ENCODE data around the gene ABCA7. TPM values are rescaled to one million over a fixed set of nuclear protein-coding genes. Genes with fewer than 3 reads are reported as not detected.
A peak's percentile ranks its signal among the peaks of the same experiment; 100 is the strongest.

Gene ABCA7
- total and polyA plus RNA-seq, 2 of the 13 experiments (the other 11 are each of a cell fraction or from before 2014, with no cell fraction given) = 4.4 to 32.4 TPM

GRCh38 chr19:1065606-1066109, 25.8 kb downstream of the ABCA7 start:
- POLR2A ChIA-PET = interaction anchor here (0.7 to 2.7 kb wide), 8 partner anchors 10 to 39 kb away, joined by 3 to 10 read pairs (median 4); partner anchors contain the start of genes ABCA7 and GPX4
- Histone ChIP-seq H3K4me2 (ENCODE audit: low read depth, low read length) (peak overlapping the region; percentile 86), H3K36me3 (replicated peaks in 1 of 2; ENCODE audit: control insufficient read depth in 1 of 2, insufficient read depth in 2 of 2, low read length in 2 of 2) (no peaks in the 10 kb centered on the region), H3K9ac (ENCODE audit: insufficient read depth, low read depth, low read length) (no peak overlapping the region), H3K9me3 (ENCODE audit: low read length) (no peaks in the 10 kb centered on the region), H3K27ac (ENCODE audit: extremely low read length, insufficient read depth, low read length) (peak overlapping the region; percentile 6), H3K4me3 (replicated peaks in 1 of 3; ENCODE audit: insufficient read depth in 1 of 3, low read depth in 2 of 3, low read length in 3 of 3) (peak overlapping the region in 2 of 3 experiments; percentile 33 to 78; a peak in 4 of 6 replicates), H3K27me3 (ENCODE audit: control insufficient read depth in 1 of 2, insufficient read depth in 2 of 2, low read length in 2 of 2) (no peaks in the 10 kb centered on the region), H3K4me1 (ENCODE audit: insufficient read depth, low read length) (peaks cover 37% of the 10 kb centered on the region), H4K20me1 (ENCODE audit: insufficient read depth, low read length) (no peaks in the 10 kb centered on the region), H3K79me2 (ENCODE audit: insufficient read depth, low read length) (no peaks in the 10 kb centered on the region), H2AFZ (ENCODE audit: low read length) (no peak overlapping the region)
- intact Hi-C loops (cut with micrococcal nuclease; ENCODE audit: unreplicated experiment) = no loop called here
- DNase-seq (ENCODE audit: low spot score) (no peak), FAIRE-seq (no peak), ATAC-seq (peak; percentile 50)
- CTCF ChIA-PET (ENCODE audit: low intra/inter-chr PET ratio, low total read pairs) = no interaction called here
- BruUV-seq (replicated peaks) = no TSS peak
- in situ Hi-C loops (cut with HindIII; ENCODE audit: extremely low pct_ligation_motif_present, low pct_unique_long_range_greater_than_20kb) = loop anchor here (5.0 kb wide), 1 partner anchor 37 kb away; the partner anchor contains the start of gene GPX4
- 8% methylated on average over 11 of the region's 17 CpGs for WGBS (ENCODE audit: low lambda C conversion rate)
- TF ChIP-seq ZFP37 (CRISPR knock-in tag; IDR thresholded peaks at IDR 0.05; ENCODE audit: borderline replicate concordance) (no peak), ADNP (CRISPR knock-in tag; IDR thresholded peaks at IDR 0.05) (no peak), NCOA5 (CRISPR knock-in tag; IDR thresholded peaks at IDR 0.05) (no peak), ZNF276 (CRISPR knock-in tag; IDR thresholded peaks at IDR 0.05; ENCODE audit: low read depth) (peak; percentile 67; the same call in 1 of the 2 replicates), ZNF441 (CRISPR knock-in tag; IDR thresholded peaks at IDR 0.05; ENCODE audit: borderline replicate concordance) (peak; percentile 42; the same call in 1 of the 2 replicates), SALL1 (CRISPR knock-in tag; IDR thresholded peaks at IDR 0.05) (peak; percentile 42; the same call in 1 of the 2 replicates), CAMTA2 (CRISPR knock-in tag; IDR thresholded peaks at IDR 0.05; ENCODE audit: borderline replicate concordance) (0 out of 2 replicates have a peak, but pooled peaks have one; percentile 48), MTERF4 (CRISPR knock-in tag; IDR thresholded peaks at IDR 0.05) (peak; percentile 49; the same call in 1 of the 2 replicates), ZNF142 (CRISPR knock-in tag; IDR thresholded peaks at IDR 0.05) (no peak), JUN (CRISPR knock-in tag; IDR thresholded peaks at IDR 0.05) (peak; percentile 61; the same call in 1 of the 2 replicates), ZNF101 (CRISPR knock-in tag; IDR thresholded peaks at IDR 0.05; ENCODE audit: borderline replicate concordance, low read depth) (no peak), TEF (CRISPR knock-in tag; IDR thresholded peaks at IDR 0.05) (no peak), MED13 (CRISPR knock-in tag; IDR thresholded peaks at IDR 0.05) (no peak), CREM (IDR thresholded peaks at IDR 0.05) (no peak), CREM (CRISPR knock-in tag; IDR thresholded peaks at IDR 0.05) (no peak), PITX1 (CRISPR knock-in tag; IDR thresholded peaks at IDR 0.05) (no peak)

All from HepG2 (cell line).